Measurements from ENCODE around the gene PIP5K1B. TPM values are rescaled to one million over a fixed set of nuclear protein-coding genes. Genes with fewer than 3 reads are reported as not detected.

The PIP5K1B gene
- total RNA-seq, 2 donors from 2014 or later: 3.9 to 7.1 TPM

- DNase-seq (ENCODE audit: low spot score): peak; percentile 11
- no peak for ATAC-seq (ENCODE audit: insufficient number of reproducible peaks, low FRiP score, low read depth)
- Histone ChIP-seq H3K27ac (no peak overlapping the region), H3K9me3 (no peaks in the 10 kb centered on the region), H3K4me1 (ENCODE audit: control insufficient read depth in 1 of 2, low read depth in 2 of 2) (peaks cover 7 to 45% of the 10 kb centered on the region in 2 donors), H3K27me3 (replicated peaks; ENCODE audit: insufficient read depth) (no peaks in the 10 kb centered on the region), H3K36me3 (no peaks in the 10 kb centered on the region), H3K4me3 (no peak overlapping the region)
- peak; percentile 72 for TF ChIP-seq CTCF (IDR thresholded peaks at IDR 0.05)
These were observed 139.9 kb downstream of the PIP5K1B start for GRCh38 chr9:68844631-68845612.

- Histone ChIP-seq H3K4me3 (no peak overlapping the region), H3K27ac (no peak overlapping the region), H3K4me1 (ENCODE audit: control insufficient read depth in 1 of 2, low read depth in 2 of 2) (peaks cover 0 to 26% of the 10 kb centered on the region in 2 donors), H3K36me3 (no peaks in the 10 kb centered on the region), H3K9me3 (no peaks in the 10 kb centered on the region), H3K27me3 (replicated peaks; ENCODE audit: insufficient read depth) (no peaks in the 10 kb centered on the region)
- no peak for ATAC-seq (ENCODE audit: insufficient number of reproducible peaks, low FRiP score, low read depth)
- DNase-seq (ENCODE audit: low spot score): no peak
- TF ChIP-seq CTCF (IDR thresholded peaks at IDR 0.05): no peak
These were observed 142.7 kb downstream of the PIP5K1B start for GRCh38 chr9:68847765-68848164.

- no peak for TF ChIP-seq CTCF (IDR thresholded peaks at IDR 0.05)
- no peak for ATAC-seq (ENCODE audit: insufficient number of reproducible peaks, low FRiP score, low read depth)
- no peak for DNase-seq (ENCODE audit: low spot score)
- Histone ChIP-seq H3K4me1 (ENCODE audit: control insufficient read depth in 1 of 2, low read depth in 2 of 2) (no peaks in the 10 kb centered on the region), H3K36me3 (no peaks in the 10 kb centered on the region), H3K9me3 (no peaks in the 10 kb centered on the region), H3K4me3 (no peak overlapping the region), H3K27me3 (replicated peaks; ENCODE audit: insufficient read depth) (no peaks in the 10 kb centered on the region), H3K27ac (no peak overlapping the region)
These were observed 146.6 kb downstream of the PIP5K1B start for GRCh38 chr9:68851657-68852056.

- ATAC-seq (ENCODE audit: insufficient number of reproducible peaks, low FRiP score, low read depth) (no peak), DNase-seq (ENCODE audit: low spot score) (no peak)
- Histone ChIP-seq H3K9me3 (no peaks in the 10 kb centered on the region), H3K4me1 (ENCODE audit: control insufficient read depth in 1 of 2, low read depth in 2 of 2) (no peaks in the 10 kb centered on the region), H3K27me3 (replicated peaks; ENCODE audit: insufficient read depth) (no peaks in the 10 kb centered on the region), H3K27ac (no peak overlapping the region), H3K4me3 (no peak overlapping the region), H3K36me3 (no peaks in the 10 kb centered on the region)
- no peak for TF ChIP-seq CTCF (IDR thresholded peaks at IDR 0.05)
These were observed 147.9 kb downstream of the PIP5K1B start for GRCh38 chr9:68852941-68853340.

GRCh38 chr9:68859347-68859746 lies 154.3 kb downstream of the PIP5K1B start:
- ATAC-seq (ENCODE audit: insufficient number of reproducible peaks, low FRiP score, low read depth): no peak
- TF ChIP-seq CTCF (IDR thresholded peaks at IDR 0.05): no peak
- Histone ChIP-seq H3K9me3 (no peaks in the 10 kb centered on the region), H3K27ac (no peak overlapping the region), H3K4me1 (ENCODE audit: control insufficient read depth in 1 of 2, low read depth in 2 of 2) (no peaks in the 10 kb centered on the region), H3K27me3 (replicated peaks; ENCODE audit: insufficient read depth) (no peaks in the 10 kb centered on the region), H3K4me3 (no peak overlapping the region), H3K36me3 (no peaks in the 10 kb centered on the region)
- DNase-seq (ENCODE audit: low spot score): no peak
